Fibroblast of the aortic adventitia (primary cell): Measurements from ENCODE around the gene NFU1. TPM values are rescaled to one million over a fixed set of nuclear protein-coding genes. Genes with fewer than 3 reads are reported as not detected.
A peak's percentile ranks its signal among the peaks of the same experiment; 100 is the strongest.
"Not testable (repeated sequence)": the region's sequence is repeated elsewhere in the genome, so short reads cannot be mapped to it uniquely, and the experiment has no call there.

Experiments
- DNase-seq: peaks from one replicate; pipeline ENCODE4 v3.0.0-alpha.2; 2010; ENCODE audit warnings: low read depth
- H3K4me3 ChIP-seq: 2 replicates; pipeline ENCODE4 v1.5.1; 2011; ENCODE audit warnings: low read depth, mild to moderate bottlenecking, control low read depth, low read length, moderate library complexity
- CTCF ChIP-seq: IDR thresholded peaks from 2 replicates; pipeline ENCODE4 v1.5.1; 2011; ENCODE audit warnings: mild to moderate bottlenecking, low read length, control low read depth, inconsistent platforms; ENCODE audit not compliant: insufficient read depth
- total RNA-seq: library from RNA; depleted of rRNA; stranded (reverse); fragments of >200 nt; gene quantifications from 2 replicates; pipeline ENCODE4 v1.2.3, GENCODE V29; 2012; ENCODE audit warnings: low replicate concordance

The NFU1 gene
- total RNA-seq, 1 donor = 54.0 TPM

- DNase-seq = peak; percentile 22
- no peak for TF ChIP-seq CTCF
Observed at GRCh38 chr2:69436596-69436937, 668 bp downstream of the NFU1 start.

GRCh38 chr2:69434753-69435152 is 2.5 kb downstream of the NFU1 start:
- no peak for TF ChIP-seq CTCF
- DNase-seq = no peak

More at GRCh38 chr2:69436596-69436937, 668 bp downstream of the NFU1 start:
- H3K4me3 ChIP-seq = peak overlapping the region; percentile 88

GRCh38 chr2:69429491-69430183 is 7.6 kb downstream of the NFU1 start:
- no peak for DNase-seq
- no peak for TF ChIP-seq CTCF
- no peak overlapping the region for H3K4me3 ChIP-seq

More at GRCh38 chr2:69434753-69435152, 2.5 kb downstream of the NFU1 start:
- H3K4me3 ChIP-seq = no peak overlapping the region

GRCh38 chr2:69428981-69429380 is 8.3 kb downstream of the NFU1 start:
- TF ChIP-seq CTCF = no peak
- DNase-seq = no peak
- no peak overlapping the region for H3K4me3 ChIP-seq

GRCh38 chr2:69424419-69424818 is 12.8 kb downstream of the NFU1 start:
- H3K4me3 ChIP-seq = no peak overlapping the region
- DNase-seq = no peak
- no peak for TF ChIP-seq CTCF

GRCh38 chr2:69422198-69422597 is 15.0 kb downstream of the NFU1 start:
- no peak for TF ChIP-seq CTCF
- H3K4me3 ChIP-seq = no peak overlapping the region
- no peak for DNase-seq

- not testable (repeated sequence) for DNase-seq, H3K4me3 ChIP-seq
Observed at GRCh38 chr2:69419111-69419510, 18.1 kb downstream of the NFU1 start.
